ENCODE measurements around the gene TRAPPC10.

- TF ChIP-seq EZH2phosphoT487 (IDR thresholded peaks at IDR 0.05; ENCODE audit: borderline replicate concordance): no peak
- TF ChIP-seq CTCF (IDR thresholded peaks at IDR 0.05 in 2 of 3, conservative IDR thresholded peaks at IDR 0.05 in 1 of 3; ENCODE audit: borderline replicate concordance in 1 of 3, insufficient read depth in 1 of 3, low read depth in 2 of 3, low read length in 2 of 3): no peak
- no peak for TF ChIP-seq REST (IDR thresholded peaks at IDR 0.05; ENCODE audit: low read depth)
- no peak for TF ChIP-seq POLR2A (IDR thresholded peaks at IDR 0.05; ENCODE audit: borderline replicate concordance, extremely low read depth, insufficient read depth, insufficient read length)
- TF ChIP-seq ATF3 (IDR thresholded peaks at IDR 0.05): no peak
- TF ChIP-seq MAX (IDR thresholded peaks at IDR 0.05): no peak
- no peak for TF ChIP-seq JUND (IDR thresholded peaks at IDR 0.05)
- no peak for TF ChIP-seq ZBTB33 (IDR thresholded peaks at IDR 0.05; ENCODE audit: extremely low read depth, insufficient replicate concordance, low read length)
- TF ChIP-seq ZNF274 (IDR thresholded peaks at IDR 0.05; ENCODE audit: low read depth, low read length): no peak
- TF ChIP-seq EGR1 (IDR thresholded peaks at IDR 0.05; ENCODE audit: low read depth): no peak
These were observed 12.1 kb downstream of the TRAPPC10 start for GRCh38 chr21:44024257-44024656.
